Neural progenitor cell (in vitro differentiated cells): ENCODE results near the gene SNCG.

ENCODE experiments used
- CTCF ChIP-seq: fragments of 200-600 bp; sonication (generic); IDR thresholded peaks from 2 replicates; pipeline ENCODE4 v1.5.1; 2017; ENCODE audit warnings: antibody characterized with exemption, mild to moderate bottlenecking
- EZH2 ChIP-seq: fragments of 200-600 bp; sonication (generic); IDR thresholded peaks from 2 replicates; pipeline ENCODE4 v1.6.1; 2017; ENCODE audit warnings: antibody characterized with exemption, mild to moderate bottlenecking, moderate library complexity
- EZH2phosphoT487 ChIP-seq: fragments of 200-600 bp; sonication (generic); IDR thresholded peaks from 2 replicates; pipeline ENCODE4 v1.6.1; 2017; ENCODE audit warnings: antibody characterized with exemption

GRCh38 chr10:86932674-86933073 lies 25.7 kb upstream of the SNCG start:
- TF ChIP-seq CTCF (no peak), EZH2phosphoT487 (no peak), EZH2 (no peak)
